GM18517 (cell line): ENCODE measurements around the gene MED15.

ENCODE experiments used
- ATAC-seq: cut with Tn5 transposase; IDR thresholded peaks from one replicate; pipeline ENCODE4 v1.9.1; 2021; ENCODE audit warnings: mild to moderate bottlenecking, moderate library complexity; ENCODE audit not compliant: unreplicated experiment

The MED15 gene

GRCh38 chr22:20509344-20510047 lies 2.1 kb downstream of the MED15 start:
- ATAC-seq: no peak

GRCh38 chr22:20510811-20511577 lies 3.6 kb downstream of the MED15 start:
- ATAC-seq: no peak

GRCh38 chr22:20511578-20512229 lies 4.3 kb downstream of the MED15 start:
- ATAC-seq: no peak

- ATAC-seq: no peak
Measured at GRCh38 chr22:20514658-20515406, 7.4 kb downstream of the MED15 start.

- ATAC-seq: no peak
Measured at GRCh38 chr22:20516399-20516798, 9.0 kb downstream of the MED15 start.

- ATAC-seq: no peak
Measured at GRCh38 chr22:20517422-20517821, 10.0 kb downstream of the MED15 start.

- ATAC-seq: no peak
Measured at GRCh38 chr22:20517841-20518592, 10.6 kb downstream of the MED15 start.

- ATAC-seq: no peak
Measured at GRCh38 chr22:20519558-20519957, 12.1 kb downstream of the MED15 start.

- ATAC-seq: no peak
Measured at GRCh38 chr22:20520093-20520511, 12.7 kb downstream of the MED15 start.

GRCh38 chr22:20522134-20523004 lies 15.0 kb downstream of the MED15 start:
- no peak for ATAC-seq

GRCh38 chr22:20523086-20523983 lies 15.9 kb downstream of the MED15 start:
- no peak for ATAC-seq

GRCh38 chr22:20524004-20524481 lies 16.6 kb downstream of the MED15 start:
- ATAC-seq: no peak

GRCh38 chr22:20525048-20525447 lies 17.6 kb downstream of the MED15 start:
- ATAC-seq: no peak

- no peak for ATAC-seq
Measured at GRCh38 chr22:20526305-20526627, 18.9 kb downstream of the MED15 start.

- ATAC-seq: no peak
Measured at GRCh38 chr22:20526628-20527355, 19.4 kb downstream of the MED15 start.

GRCh38 chr22:20528405-20528978 lies 21.1 kb downstream of the MED15 start:
- no peak for ATAC-seq

- no peak for ATAC-seq
Measured at GRCh38 chr22:20530368-20531153, 23.2 kb downstream of the MED15 start.
